ENCODE measurements around the gene XPNPEP3. TPM values are rescaled to one million over a fixed set of nuclear protein-coding genes. Genes with fewer than 3 reads are reported as not detected.
A peak's percentile ranks its signal among the peaks of the same experiment; 100 is the strongest.

XPNPEP3 gene
- total and polyA plus RNA-seq, 2 experiments from 2014 or later: 12.3 to 14.6 TPM

DNA sequence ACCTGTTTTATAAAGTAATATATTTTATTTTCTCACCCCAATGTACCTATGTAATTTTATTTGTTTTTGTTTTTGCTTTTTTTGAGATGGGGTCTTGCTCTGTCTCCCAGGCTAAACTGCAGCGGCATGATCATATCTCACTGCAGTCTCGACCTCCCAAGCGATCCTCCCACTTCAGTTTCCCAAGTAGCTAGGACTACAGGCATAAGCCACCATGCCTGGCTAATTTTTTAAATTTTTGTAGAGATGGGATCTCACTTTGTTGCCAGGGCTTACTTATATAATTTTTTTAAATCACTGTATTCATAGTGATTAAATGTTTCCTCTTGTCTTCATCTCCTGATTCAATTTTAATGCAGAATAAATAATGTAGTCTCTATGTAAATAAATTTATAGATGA, 18.2 kb downstream of the XPNPEP3 start:
- no peaks in the 10 kb centered on the region for H4K20me1 ChIP-seq (ENCODE audit: insufficient read depth, poor library complexity, severe bottlenecking)
- no peaks in the 10 kb centered on the region for H3K36me3 ChIP-seq (replicated peaks; ENCODE audit: insufficient read depth, low read depth)
- H3K27me3 ChIP-seq: no peaks in the 10 kb centered on the region
- TF ChIP-seq EZH2phosphoT487 (IDR thresholded peaks at IDR 0.05; ENCODE audit: low read depth, severe bottlenecking, unreplicated experiment) (no peak), EZH2 (IDR thresholded peaks at IDR 0.05; ENCODE audit: borderline replicate concordance) (no peak)
- TF ChIP-seq, protein P1, sequence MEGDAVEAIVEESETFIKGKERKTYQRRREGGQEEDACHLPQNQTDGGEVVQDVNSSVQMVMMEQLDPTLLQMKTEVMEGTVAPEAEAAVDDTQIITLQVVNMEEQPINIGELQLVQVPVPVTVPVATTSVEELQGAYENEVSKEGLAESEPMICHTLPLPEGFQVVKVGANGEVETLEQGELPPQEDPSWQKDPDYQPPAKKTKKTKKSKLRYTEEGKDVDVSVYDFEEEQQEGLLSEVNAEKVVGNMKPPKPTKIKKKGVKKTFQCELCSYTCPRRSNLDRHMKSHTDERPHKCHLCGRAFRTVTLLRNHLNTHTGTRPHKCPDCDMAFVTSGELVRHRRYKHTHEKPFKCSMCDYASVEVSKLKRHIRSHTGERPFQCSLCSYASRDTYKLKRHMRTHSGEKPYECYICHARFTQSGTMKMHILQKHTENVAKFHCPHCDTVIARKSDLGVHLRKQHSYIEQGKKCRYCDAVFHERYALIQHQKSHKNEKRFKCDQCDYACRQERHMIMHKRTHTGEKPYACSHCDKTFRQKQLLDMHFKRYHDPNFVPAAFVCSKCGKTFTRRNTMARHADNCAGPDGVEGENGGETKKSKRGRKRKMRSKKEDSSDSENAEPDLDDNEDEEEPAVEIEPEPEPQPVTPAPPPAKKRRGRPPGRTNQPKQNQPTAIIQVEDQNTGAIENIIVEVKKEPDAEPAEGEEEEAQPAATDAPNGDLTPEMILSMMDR (IDR thresholded peaks at IDR 0.05; ENCODE audit: poor library complexity): no peak
- H2AFZ ChIP-seq: no peak overlapping the region
- no peak overlapping the region for H3K27ac ChIP-seq
- H3K9me2 ChIP-seq (replicated peaks; ENCODE audit: insufficient read depth): no peaks in the 10 kb centered on the region
- no peak overlapping the region for H3K4me2 ChIP-seq
- no peaks in the 10 kb centered on the region for H3K9me3 ChIP-seq (ENCODE audit: low read depth)
- no peak for DNase-seq (ENCODE audit: low spot score)
- 93% methylated on average over 3 of the region's 3 CpGs for WGBS (ENCODE audit: low lambda C conversion rate, missing lambda C conversion rate)
- peaks cover 5% of the 10 kb centered on the region for H3K79me2 ChIP-seq
- H3K4me3 ChIP-seq: no peak overlapping the region
- H3K4me1 ChIP-seq (ENCODE audit: insufficient read depth): no peaks in the 10 kb centered on the region

DNA sequence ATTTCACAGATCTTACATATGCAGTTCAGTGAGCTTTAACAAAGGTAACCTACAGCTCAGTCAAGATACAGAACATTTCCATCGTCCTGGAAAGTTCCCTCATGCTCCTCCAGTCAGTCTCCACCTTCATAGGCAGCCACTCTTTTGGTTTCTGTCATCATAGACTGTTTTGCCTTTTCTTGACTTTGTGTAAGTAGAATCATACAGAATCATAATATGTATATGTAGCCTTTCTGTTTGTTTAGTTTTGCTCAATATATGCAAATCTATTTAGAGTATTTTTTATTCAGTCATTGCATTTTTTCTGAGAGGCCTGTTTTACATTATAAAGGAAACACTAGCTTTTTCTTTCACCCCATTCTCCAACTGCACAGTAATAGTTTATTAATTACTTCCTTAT, 20.0 kb downstream of the XPNPEP3 start:
- Histone ChIP-seq H3K4me3 (no peak overlapping the region), H3K27ac (peak overlapping the region; percentile 48), H3K9me3 (ENCODE audit: low read depth) (no peaks in the 10 kb centered on the region), H3K4me2 (no peak overlapping the region), H3K27me3 (no peaks in the 10 kb centered on the region), H3K79me2 (peaks cover 2% of the 10 kb centered on the region), H3K9me2 (replicated peaks; ENCODE audit: insufficient read depth) (no peaks in the 10 kb centered on the region), H3K4me1 (ENCODE audit: insufficient read depth) (no peaks in the 10 kb centered on the region), H3K36me3 (replicated peaks; ENCODE audit: insufficient read depth, low read depth) (no peaks in the 10 kb centered on the region), H2AFZ (no peak overlapping the region), H4K20me1 (ENCODE audit: insufficient read depth, poor library complexity, severe bottlenecking) (no peaks in the 10 kb centered on the region)
- 64% methylated on average over 1 of the region's 1 CpG for WGBS (ENCODE audit: low lambda C conversion rate, missing lambda C conversion rate)
- DNase-seq (ENCODE audit: low spot score): no peak
- TF ChIP-seq EZH2 (IDR thresholded peaks at IDR 0.05; ENCODE audit: borderline replicate concordance) (no peak), EZH2phosphoT487 (IDR thresholded peaks at IDR 0.05; ENCODE audit: low read depth, severe bottlenecking, unreplicated experiment) (no peak)
- TF ChIP-seq, protein P1 (IDR thresholded peaks at IDR 0.05; ENCODE audit: poor library complexity): no peak

DNA sequence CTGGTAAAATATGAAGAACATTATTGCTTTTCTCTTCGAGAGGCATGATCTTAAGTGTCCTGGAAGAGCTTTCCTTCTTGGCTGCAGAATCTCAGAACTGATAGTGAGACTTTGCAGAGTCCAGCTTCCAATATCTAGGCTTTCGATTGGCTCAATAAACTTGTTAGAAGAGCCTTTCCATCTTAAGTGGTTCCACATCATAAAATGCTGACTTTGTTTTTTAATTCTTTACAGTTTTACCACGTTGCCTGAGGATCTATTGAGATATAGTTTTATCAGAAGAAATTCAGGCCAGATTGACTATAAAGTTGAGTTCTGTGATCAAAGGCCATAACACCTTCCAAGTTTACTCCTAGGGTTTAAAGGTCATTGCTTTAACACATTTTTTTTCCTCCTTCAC, 20.5 kb downstream of the XPNPEP3 start:
- no peak overlapping the region for H3K4me3 ChIP-seq

More for the DNA sequence above, 20.5 kb downstream of the XPNPEP3 start:
- peaks cover 2% of the 10 kb centered on the region for H3K79me2 ChIP-seq
- TF ChIP-seq EZH2phosphoT487 (IDR thresholded peaks at IDR 0.05; ENCODE audit: low read depth, severe bottlenecking, unreplicated experiment) (no peak), EZH2 (IDR thresholded peaks at IDR 0.05; ENCODE audit: borderline replicate concordance) (no peak)
- TF ChIP-seq, protein P1 (IDR thresholded peaks at IDR 0.05; ENCODE audit: poor library complexity): no peak
- H3K9me3 ChIP-seq (ENCODE audit: low read depth): no peaks in the 10 kb centered on the region
- H3K9me2 ChIP-seq (replicated peaks; ENCODE audit: insufficient read depth): no peaks in the 10 kb centered on the region
- WGBS (ENCODE audit: low lambda C conversion rate, missing lambda C conversion rate): 47% methylated on average over 3 of the region's 3 CpGs
- H3K27ac ChIP-seq: peak overlapping the region; percentile 48
- no peak overlapping the region for H3K4me2 ChIP-seq
- H3K36me3 ChIP-seq (replicated peaks; ENCODE audit: insufficient read depth, low read depth): no peaks in the 10 kb centered on the region
- H3K4me1 ChIP-seq (ENCODE audit: insufficient read depth): no peaks in the 10 kb centered on the region
- H2AFZ ChIP-seq: no peak overlapping the region
- H4K20me1 ChIP-seq (ENCODE audit: insufficient read depth, poor library complexity, severe bottlenecking): no peaks in the 10 kb centered on the region
- no peaks in the 10 kb centered on the region for H3K27me3 ChIP-seq
- no peak for DNase-seq (ENCODE audit: low spot score)

Measured in hepatocyte (in vitro differentiated cells).